ENCODE measurements around the gene SNAPC2.
"Not testable (repeated sequence)": the region's sequence is repeated elsewhere in the genome, so short reads cannot be mapped to it uniquely, and the experiment has no call there.

Gene SNAPC2

DNA sequence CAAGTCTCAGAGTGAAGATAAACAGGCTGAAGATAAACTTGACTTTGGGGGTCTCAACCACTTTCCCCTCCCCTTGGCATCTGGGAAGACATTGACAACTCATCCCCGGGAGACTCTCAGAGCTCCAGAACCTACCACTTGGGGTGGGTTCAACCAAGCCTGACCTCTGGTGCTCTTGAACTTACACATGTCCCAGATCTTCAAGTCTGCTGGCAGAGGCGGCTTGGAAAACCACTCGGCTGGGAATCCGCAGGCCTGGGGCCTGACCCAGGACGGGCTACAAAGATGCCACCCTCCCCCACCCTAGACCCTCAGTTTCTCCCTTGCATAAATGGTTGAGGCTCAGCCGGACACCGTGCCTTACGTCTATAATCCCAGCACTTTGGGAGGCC, 31.3 kb upstream of the SNAPC2 start:
- no peak for DNase-seq

DNA sequence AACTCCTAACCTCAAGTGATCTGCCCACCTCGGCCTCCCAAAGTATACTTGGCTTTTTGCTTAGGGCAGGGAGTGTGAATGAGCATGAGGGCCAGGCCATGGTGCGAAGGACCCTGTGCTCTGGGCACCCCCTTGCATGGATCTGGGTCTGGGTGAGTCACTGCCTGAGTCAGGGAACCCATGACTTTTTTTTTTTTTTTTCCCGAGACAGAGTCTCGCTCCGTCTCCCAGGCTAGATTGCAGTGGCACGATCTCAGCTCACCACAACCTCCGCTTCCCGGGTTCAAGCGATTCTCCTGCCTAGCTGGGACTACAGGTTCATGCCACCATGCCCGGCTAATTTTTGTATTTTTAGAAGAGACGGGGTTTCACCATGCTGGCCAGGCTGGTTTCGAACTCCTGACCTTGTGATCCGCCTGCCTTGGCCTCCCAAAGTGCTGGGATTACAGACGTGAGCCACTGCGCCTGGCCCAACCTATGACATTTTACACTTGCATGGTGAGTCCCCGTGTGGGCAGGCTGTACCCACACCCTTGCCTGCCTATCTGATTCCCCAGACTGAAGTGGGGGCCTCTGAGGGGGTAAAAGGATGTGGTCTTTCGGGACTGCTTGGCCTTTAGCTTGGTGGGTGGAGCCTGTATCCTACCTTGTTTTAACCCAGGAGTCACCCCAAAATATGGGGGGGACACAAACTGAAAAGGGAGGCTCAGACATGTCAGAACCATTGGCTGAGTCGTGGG, 26.6 kb upstream of the SNAPC2 start:
- not testable (repeated sequence) for DNase-seq

DNA sequence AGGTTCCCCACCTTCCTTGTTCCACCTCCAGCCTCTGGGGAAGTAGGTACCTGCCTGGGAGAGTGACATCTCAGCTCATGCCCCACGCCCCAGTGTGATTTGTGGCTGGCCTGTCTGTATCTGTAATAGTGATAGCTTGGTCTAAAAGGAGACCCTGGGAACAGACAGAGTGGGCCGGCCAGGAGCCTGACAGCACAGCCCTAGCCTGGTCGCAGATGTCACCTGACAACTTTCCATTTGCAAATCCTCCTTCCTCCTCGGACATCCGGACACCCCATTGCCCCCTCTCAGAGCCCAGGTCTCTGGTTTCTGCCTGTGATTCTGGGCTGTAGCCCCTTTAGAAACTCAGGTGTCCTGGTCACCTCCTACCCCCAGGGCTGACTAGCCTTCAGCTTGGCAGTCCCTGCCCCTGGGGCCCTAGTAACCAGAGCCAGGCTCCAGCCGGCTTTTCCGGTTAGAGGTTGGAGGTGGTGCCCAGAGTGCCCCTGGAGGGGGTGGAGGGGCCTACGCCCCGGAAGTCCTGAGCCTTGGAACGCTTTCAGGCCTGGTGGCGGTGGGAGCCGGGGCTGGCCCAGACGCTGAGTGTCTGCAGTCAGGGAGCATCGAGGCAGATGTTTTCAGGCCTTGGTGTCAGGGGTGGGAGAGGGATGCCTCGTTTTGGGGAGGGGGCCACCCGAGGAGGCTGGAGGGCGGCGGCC, 25.4 kb upstream of the SNAPC2 start:
- DNase-seq: no peak

DNA sequence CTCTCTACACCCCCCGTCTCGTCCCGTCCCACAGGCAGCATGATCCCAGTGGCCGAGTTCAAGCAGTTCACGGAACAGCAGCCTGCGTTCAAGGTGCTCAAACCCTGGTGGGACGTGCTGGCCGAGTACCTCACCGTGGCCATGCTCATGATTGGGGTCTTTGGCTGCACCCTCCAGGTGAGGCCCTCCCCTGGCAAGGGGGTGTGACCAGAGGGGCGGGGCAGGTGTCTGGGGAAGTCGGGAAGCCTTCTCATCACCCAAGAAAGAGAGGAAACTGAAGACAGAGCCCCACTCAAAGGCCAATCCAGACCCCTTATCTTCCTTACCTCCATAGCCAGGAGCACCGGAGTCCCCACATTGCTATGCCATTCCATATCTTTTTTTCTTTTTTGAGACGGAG, 24.6 kb upstream of the SNAPC2 start:
- no peak for DNase-seq

DNA sequence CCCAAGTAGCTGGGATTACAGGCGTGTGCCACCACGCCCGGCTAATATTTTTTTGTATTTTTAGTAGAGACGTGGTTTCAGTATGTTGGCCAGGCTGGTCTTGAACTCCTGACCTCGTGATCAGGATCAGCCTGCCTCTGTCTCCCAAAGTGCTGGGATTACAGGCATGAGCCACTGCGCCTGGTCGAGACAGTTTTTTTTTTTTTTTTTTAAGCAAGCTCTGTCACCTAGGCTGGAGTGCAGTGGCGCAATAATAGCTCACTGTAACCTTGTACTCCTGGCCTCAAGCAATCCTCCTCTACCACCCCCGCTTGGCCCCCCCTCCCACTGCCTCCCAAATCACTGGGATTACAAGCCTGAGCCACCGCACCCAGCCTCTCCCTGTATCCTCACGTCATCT, 22.8 kb upstream of the SNAPC2 start:
- no peak for DNase-seq

DNA sequence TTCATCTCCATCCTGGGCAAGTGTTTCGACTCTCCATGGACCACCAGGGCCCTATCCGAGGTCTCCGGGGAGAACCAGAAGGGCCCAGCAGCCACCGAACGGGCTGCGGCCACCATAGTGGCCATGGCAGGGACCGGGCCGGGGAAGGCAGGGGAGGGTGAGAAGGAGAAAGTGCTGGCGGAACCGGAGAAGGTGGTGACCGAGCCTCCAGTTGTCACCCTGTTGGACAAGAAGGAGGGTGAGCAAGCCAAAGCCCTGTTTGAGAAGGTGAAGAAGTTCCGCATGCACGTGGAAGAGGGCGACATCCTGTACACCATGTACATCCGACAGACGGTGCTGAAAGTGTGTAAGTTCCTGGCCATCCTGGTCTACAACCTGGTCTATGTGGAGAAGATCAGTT, 21.2 kb upstream of the SNAPC2 start:
- DNase-seq: no peak

DNA sequence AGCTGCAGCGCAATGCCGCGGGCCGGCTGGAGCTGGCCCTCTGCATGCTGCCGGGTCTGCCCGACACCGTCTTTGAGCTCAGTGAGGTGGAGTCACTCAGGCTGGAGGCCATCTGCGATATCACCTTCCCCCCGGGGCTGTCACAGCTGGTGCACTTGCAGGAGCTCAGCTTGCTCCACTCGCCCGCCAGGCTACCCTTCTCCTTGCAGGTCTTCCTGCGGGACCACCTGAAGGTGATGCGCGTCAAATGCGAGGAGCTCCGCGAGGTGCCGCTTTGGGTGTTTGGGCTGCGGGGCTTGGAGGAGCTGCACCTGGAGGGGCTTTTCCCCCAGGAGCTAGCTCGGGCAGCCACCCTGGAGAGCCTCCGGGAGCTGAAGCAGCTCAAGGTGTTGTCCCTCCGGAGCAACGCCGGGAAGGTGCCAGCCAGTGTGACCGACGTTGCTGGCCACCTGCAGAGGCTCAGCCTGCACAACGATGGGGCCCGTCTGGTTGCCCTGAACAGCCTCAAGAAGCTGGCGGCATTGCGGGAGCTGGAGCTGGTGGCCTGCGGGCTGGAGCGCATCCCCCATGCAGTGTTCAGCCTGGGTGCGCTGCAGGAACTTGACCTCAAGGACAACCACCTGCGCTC, 20.3 kb upstream of the SNAPC2 start:
- DNase-seq: no peak

DNA sequence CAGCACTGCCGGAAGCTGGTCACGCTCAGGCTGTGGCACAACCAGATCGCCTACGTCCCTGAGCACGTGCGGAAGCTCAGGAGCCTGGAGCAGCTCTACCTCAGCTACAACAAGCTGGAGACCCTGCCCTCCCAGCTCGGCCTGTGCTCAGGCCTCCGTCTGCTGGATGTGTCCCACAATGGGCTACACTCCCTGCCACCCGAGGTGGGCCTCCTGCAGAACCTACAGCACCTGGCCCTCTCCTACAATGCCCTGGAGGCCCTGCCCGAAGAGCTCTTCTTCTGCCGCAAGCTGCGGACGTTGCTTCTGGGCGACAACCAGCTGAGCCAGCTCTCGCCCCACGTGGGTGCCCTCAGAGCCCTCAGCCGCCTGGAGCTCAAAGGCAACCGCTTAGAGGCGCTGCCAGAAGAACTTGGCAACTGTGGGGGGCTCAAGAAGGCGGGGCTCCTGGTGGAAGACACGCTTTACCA, 19.7 kb upstream of the SNAPC2 start:
- DNase-seq: no peak

DNA sequence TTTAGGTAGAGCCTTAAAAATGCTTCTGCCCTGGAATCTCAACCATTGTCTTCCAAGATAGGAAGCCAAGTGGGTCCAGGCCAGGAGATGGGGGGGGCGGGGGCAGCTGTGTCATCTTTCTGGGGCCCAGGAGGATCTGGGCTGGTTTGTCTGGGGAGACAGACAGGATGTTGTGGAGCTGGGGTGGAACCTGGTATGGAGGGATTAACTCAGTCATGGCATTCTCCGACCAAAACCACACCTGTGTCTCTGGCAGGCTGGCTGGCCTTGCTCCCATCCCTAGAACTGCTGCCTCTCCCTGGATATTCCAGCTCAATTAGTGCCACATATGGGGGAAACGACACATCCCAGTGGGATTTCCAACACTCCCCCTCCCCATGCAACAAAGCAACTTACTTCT, 19.2 kb upstream of the SNAPC2 start:
- no peak for DNase-seq

DNA sequence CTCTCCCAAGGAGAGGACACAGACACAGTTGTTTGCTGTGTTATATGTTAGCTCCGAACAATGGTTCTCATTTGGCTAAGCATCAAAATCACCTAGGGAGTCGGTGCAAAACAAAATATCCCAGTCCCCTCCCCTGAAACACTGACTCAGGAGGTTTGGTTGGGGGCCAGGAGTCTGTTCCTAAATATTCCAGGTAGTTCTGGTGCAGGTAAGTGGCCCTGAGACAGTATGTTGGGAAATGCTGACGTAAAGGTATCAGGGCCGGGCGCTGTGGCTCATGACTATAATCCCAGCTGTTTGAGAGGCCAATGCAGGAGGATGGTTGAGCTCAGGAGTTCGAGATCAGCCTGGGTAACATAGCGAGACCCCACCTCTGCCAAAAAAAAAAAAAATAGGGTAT, 18.8 kb upstream of the SNAPC2 start:
- DNase-seq: no peak

DNA sequence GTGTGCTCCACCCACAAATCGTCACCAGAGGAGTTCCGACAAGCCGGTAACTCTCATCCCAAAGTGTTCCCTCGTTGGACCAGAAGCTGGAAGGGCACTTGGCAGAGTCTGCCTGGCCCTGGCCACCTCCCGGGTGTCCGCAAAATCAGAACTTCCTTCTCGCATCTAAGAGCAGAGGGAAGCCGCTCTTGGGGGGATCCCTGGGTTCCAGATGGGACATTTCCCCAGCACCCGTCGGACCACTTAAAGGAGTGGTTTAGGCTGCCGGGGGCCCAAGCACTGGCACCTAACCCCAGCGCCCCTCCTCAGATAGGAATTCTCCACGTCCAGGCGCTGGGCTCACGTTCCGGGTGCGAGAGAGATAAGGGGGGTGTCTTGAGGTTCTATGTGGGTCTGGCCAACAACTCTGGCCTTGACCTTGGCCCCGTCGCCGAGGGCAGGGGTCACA, 17.3 kb upstream of the SNAPC2 start:
- DNase-seq: no peak

DNA sequence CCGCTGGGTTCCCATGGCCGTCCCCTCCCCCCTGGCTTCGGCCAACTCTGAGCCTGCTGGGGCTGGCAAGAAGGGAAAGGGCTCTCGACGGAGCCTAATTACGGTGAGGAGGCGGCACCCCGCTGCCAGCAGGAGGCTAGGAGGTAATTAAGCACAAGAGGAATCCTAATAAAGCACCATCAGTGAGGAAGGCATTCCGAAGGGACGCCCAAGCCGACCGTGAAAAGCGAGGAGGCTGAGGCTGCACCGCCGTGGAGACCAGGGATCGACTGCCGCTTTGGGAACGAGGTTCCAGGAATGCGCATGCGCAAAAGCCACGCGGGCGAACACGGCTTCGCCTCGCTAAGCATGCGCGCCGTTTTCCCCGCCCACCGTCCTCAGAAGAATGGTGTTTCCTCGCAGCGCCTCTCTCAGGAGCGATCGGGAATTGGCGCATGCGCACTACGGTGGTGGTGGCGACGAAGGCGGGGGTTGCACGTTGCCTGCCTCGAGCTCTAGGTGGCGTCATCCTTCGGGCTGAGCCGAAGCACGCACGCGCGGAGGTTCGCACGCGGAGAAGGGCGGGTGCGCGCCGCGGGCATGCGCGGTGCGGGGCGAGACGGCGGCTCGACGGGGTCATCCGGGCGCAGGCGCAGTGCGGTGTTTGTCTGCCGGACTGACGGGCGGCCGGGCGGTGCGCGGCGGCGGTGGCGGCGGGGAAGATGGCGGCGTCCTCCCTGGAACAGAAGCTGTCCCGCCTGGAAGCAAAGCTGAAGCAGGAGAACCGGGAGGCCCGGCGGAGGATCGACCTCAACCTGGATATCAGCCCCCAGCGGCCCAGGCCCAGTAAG, 16.7 kb upstream of the SNAPC2 start, which contains the start of gene MAP2K7:
MAP2K7 (plus strand) TSS at position 634 of the 830 bp plus-strand sequence; CDS start at position 702, 68 bp downstream.
- DNase-seq: peak; percentile 99 to 100 (median 100)

DNA sequence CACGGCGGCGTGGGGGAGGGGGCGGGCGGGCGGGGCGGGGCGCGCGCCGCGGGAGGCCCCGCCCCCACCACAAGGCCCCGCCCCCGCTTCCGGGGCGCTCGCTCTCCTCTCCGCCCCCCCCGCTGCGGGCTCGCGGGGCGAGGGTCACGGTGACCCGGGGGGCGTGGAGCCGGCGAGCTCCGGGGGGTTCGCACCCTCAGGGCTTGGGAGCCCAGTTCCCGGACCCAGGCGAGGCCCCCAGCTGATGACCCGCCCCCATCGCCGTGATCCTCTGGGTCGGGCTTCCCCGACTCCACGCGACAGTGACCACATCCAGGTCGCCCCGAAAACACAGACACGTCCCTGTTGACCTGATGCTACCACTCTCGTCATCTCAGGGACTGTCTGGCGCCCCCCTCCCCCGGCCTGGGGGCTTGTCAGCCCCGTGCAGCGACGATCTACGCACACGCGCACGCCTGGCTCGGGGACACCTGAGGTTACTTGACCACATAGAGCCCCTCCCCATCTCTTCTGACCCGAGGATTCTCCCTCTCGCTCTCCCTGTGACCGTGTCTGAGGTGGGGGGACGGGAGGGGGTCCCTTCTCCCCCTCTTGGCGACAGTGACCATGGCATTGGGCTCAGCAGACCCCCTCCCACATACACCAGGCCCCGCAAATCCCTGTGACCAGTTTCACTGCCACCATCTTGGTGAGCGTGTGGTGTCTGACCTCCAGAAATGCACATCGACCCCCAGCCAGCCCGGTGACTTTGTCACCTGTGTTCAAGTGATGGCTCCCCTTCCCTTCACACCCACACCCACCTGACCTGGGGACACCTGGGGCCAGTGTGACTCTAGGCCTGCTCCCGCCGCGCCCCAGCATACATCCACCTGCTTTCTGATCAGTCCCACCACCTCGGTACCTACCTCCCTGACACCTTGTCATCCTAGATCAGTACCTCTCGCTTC, 15.8 kb upstream of the SNAPC2 start:
- peak in 3 of 6 experiments; percentile 67 to 71 (median 68) for DNase-seq

DNA sequence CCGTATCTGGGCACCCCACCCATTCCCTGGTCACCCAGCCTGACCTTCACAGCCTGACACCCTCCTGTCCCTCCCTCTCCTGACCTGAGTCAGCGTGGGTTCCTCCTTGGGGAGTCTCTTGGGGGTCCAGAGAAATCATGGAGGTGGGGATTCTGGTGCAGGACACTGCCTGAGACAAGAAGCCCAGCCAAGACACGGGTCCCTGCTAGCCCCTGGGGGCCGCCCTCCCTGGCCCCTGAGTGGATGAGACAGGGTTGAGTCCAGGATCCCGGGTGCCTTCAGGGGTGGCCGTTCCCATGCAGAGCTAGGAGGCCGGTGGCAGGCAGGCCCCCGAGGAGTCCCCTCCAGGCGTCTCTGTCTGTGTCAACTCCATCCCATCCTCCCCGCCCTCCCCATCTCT, 14.9 kb upstream of the SNAPC2 start:
- DNase-seq: no peak

DNA sequence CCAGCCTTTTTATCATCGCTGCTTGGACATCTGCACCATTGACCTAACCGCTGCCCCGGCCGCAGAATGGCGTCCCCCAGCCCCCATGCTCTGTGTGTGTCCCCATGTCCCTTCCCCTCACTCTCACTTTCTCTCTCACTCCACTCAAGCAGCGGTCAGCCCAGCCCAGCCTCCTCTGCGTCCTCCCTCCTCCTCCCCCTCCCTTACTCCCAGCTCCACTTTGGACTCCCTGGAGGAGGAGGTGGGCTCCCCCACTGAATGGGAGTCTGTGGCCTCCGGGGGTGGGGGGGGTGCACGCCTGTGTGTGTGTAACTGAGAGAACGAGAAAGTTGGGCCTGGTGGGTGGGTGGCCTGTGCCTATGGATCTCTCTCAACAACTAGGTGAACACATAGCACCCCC, 14.3 kb upstream of the SNAPC2 start:
- no peak for DNase-seq

DNA sequence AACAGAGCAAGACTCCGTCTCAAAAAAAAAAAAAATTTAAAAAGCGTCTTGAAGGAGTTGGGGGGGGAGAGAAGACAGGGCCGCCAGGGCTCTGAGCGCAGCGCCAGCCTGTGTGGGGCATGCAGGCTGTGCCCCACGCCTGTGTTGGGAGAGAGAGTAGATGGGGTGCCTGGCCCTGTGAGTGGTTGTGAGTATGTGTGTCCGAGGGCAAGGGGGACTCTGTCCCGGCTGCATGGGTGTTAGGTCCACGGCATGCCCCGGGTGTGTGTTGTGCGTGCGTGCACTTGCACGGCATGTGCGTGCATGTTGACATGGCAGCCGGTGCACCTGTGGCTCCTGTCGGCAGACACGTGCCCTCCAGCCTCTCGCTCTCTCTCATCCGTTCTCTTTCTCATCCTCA, 13.0 kb upstream of the SNAPC2 start:
- no peak for DNase-seq

DNA sequence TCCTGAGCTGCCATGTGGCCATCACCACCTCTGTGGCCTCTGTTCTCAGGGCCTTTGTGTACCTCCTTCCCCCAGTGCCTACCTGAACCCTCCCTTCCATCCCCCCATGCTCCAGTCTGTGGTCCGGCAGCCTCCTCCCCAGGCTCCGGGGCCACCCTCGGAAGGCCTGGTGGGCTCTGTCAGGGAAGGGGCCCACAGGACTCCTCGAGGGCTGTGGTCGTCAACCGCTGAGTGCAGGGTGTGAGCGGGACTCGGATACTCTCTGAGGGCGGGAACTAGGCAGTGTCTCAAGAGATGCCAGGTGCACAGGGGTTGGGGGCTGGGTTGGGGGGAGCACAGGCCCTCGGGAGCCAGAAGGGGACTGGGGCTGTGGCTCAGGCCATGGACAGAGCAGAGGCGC, 12.6 kb upstream of the SNAPC2 start:
- no peak for DNase-seq

DNA sequence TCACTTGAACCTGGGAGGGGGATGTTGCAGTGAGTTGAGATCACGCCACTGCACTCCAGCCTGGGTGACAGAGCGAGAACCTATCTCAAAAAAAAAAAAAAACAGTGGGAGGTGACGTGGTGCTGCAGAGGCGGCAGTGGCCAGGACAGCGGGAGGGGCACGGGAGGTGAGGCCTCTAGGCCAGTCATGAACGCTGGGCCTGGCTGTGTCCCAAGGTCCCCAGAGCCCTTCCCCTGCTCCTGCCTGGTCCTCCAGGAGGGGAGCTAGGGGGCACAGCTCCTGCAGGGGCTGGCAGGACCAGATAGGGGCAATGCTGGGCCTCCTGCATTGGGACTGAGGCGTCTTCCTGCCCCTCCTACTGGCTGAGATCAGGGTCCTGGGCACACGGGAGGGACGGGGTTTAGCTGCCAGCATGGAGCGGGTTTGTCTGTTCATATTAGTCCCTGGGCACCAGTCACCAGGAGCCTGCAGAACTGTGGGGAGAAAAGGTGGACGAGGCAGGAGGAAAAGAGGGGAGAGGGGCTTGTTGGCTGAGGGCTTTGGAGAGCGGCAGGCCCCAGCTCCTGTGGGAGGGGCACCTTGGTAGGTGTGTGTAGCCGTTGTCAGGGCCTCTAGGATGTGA, 11.9 kb upstream of the SNAPC2 start:
- no peak for DNase-seq

DNA sequence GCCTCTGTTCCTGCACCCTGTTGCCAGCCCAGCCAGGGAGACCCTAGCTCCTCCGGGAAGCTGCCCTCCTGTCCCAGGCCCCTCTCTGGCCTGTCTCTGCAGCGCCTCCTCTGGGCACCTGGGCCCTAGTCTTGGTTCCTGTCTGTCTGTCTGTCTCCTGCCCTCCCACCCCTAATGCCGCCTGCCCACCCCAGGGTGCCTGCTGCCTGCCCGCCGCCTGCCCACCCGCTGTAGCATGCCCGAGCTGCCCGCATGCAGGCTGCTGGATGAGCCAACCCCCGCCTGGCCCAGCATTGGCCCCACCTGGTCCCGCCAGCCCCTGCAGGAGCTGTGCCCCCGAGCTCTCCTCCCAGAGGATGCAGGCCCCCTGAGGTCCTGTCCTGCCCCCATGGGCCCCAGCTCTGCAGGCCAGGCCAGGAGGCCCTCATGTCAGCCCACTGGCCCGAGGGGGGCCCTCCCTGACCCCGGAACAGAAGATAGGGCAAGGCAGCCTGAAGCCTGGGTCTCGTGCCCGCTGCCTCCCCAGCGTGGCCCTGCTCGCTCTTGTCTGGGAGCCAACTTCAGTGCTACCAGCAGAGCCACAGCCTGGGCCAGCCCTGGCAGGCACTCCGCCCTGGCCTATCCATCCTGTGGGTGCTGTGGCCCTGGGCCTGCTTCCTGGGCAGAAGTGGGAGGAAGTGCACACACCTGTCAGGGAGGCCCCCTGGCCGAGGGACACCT, 11.2 kb upstream of the SNAPC2 start:
- DNase-seq: no peak

DNA sequence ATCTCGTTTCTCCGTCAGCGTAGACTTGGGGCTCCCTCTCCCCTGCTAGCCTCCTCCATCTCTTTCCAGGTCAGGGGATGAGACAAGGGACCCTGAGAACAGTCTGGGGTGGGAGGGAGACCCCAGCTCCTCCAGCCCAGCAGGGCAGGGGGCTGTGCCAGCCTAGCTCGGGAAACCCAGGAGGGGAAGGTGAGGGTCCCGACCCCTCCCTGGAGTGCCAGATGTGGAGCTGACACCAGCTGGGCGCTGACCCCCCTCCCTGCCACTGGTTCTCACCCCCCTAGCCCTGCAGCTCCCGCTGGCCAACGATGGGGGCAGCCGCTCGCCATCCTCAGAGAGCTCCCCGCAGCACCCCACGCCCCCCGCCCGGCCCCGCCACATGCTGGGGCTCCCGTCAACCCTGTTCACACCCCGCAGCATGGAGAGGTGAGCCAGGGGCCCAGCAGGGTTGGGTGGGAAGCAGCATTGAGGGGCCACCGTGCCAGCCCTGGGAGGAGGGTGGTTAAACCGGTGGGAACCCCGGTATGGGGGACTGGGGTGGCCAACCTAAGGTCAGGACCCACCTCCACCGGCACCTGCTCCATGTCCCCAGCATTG, 10.6 kb upstream of the SNAPC2 start:
- no peak for DNase-seq

Data from stimulated activated naive CD4-positive, alpha-beta T cell (primary cell).